HAP-1 (cell line): Measurements from ENCODE around the gene RAB11FIP4.

Experiments used
- DNase-seq, 2 experiments: peaks; one replicate each; pipeline ENCODE4 v3.0.0-alpha.2; 2016 to 2020; ENCODE audit warnings: low spot score in 2 of 2
- H3K27me3 ChIP-seq: fragments of 250-450 bp; sonication (Bioruptor Pico); 2 replicates; pipeline ENCODE4 v1.5.1; 2020; ENCODE audit warnings: low read depth, mild to moderate bottlenecking, moderate library complexity
- H3K36me3 ChIP-seq: fragments of 250-450 bp; sonication (Bioruptor Pico); replicated peaks from 2 replicates; pipeline ENCODE4 v1.5.1; 2020; ENCODE audit warnings: mild to moderate bottlenecking
- H3K4me1 ChIP-seq: fragments of 250-450 bp; sonication (Bioruptor Pico); 2 replicates; pipeline ENCODE4 v1.5.1; 2020; ENCODE audit warnings: mild to moderate bottlenecking
- H3K4me3 ChIP-seq: fragments of 250-450 bp; sonication (Bioruptor Pico); 2 replicates; pipeline ENCODE4 v1.5.1; 2020; ENCODE audit warnings: mild to moderate bottlenecking, moderate library complexity
- H3K9me3 ChIP-seq: fragments of 250-450 bp; sonication (Bioruptor Pico); 2 replicates; pipeline ENCODE4 v1.5.1; 2020; ENCODE audit warnings: mild to moderate bottlenecking, moderate library complexity
- in situ Hi-C: fragments of 300-500 bp; cut with MboI; formaldehyde crosslinking; loops from 3 replicates; pipeline ENCODE4 v1.14.3; 2020; ENCODE audit warnings: low sequenced_read_pairs, inconsistent platforms, mixed read lengths

The RAB11FIP4 gene

GRCh38 chr17:31497431-31497830, 106.0 kb downstream of the RAB11FIP4 start:
- H3K9me3 ChIP-seq = no peaks in the 10 kb centered on the region
- in situ Hi-C loops = no loop called here
- no peaks in the 10 kb centered on the region for H3K4me1 ChIP-seq
- H3K4me3 ChIP-seq = no peak overlapping the region
- no peak for DNase-seq
- H3K27me3 ChIP-seq = no peaks in the 10 kb centered on the region
- H3K36me3 ChIP-seq = no peaks in the 10 kb centered on the region

- H3K4me3 ChIP-seq = no peak overlapping the region
- in situ Hi-C loops = no loop called here
- DNase-seq = no peak
These were observed 106.7 kb downstream of the RAB11FIP4 start for GRCh38 chr17:31497994-31498826.

GRCh38 chr17:31499771-31500554, 108.5 kb downstream of the RAB11FIP4 start:
- no peaks in the 10 kb centered on the region for H3K9me3 ChIP-seq
- no peaks in the 10 kb centered on the region for H3K27me3 ChIP-seq
- H3K4me3 ChIP-seq = no peak overlapping the region
- no peaks in the 10 kb centered on the region for H3K36me3 ChIP-seq
- in situ Hi-C loops = no loop called here
- no peak for DNase-seq
- no peaks in the 10 kb centered on the region for H3K4me1 ChIP-seq

More at GRCh38 chr17:31497994-31498826, 106.7 kb downstream of the RAB11FIP4 start:
- no peaks in the 10 kb centered on the region for H3K36me3 ChIP-seq
- H3K27me3 ChIP-seq = no peaks in the 10 kb centered on the region
- no peaks in the 10 kb centered on the region for H3K9me3 ChIP-seq
- H3K4me1 ChIP-seq = no peaks in the 10 kb centered on the region

GRCh38 chr17:31506517-31506916, 115.0 kb downstream of the RAB11FIP4 start:
- Histone ChIP-seq H3K4me1 (no peaks in the 10 kb centered on the region), H3K9me3 (no peaks in the 10 kb centered on the region), H3K4me3 (no peak overlapping the region), H3K36me3 (no peaks in the 10 kb centered on the region), H3K27me3 (no peaks in the 10 kb centered on the region)
- DNase-seq = no peak
- in situ Hi-C loops = no loop called here

GRCh38 chr17:31508288-31509094, 117.0 kb downstream of the RAB11FIP4 start:
- Histone ChIP-seq H3K27me3 (no peaks in the 10 kb centered on the region), H3K4me1 (no peaks in the 10 kb centered on the region), H3K36me3 (no peaks in the 10 kb centered on the region), H3K9me3 (no peaks in the 10 kb centered on the region), H3K4me3 (no peak overlapping the region)
- DNase-seq = no peak
- in situ Hi-C loops = no loop called here

GRCh38 chr17:31509095-31509804, 117.8 kb downstream of the RAB11FIP4 start:
- no peaks in the 10 kb centered on the region for H3K9me3 ChIP-seq
- DNase-seq = no peak
- H3K27me3 ChIP-seq = no peaks in the 10 kb centered on the region
- H3K36me3 ChIP-seq = no peaks in the 10 kb centered on the region
- in situ Hi-C loops = no loop called here
- H3K4me3 ChIP-seq = no peak overlapping the region
- no peaks in the 10 kb centered on the region for H3K4me1 ChIP-seq

GRCh38 chr17:31509805-31510177, 118.3 kb downstream of the RAB11FIP4 start:
- Histone ChIP-seq H3K4me3 (no peak overlapping the region), H3K4me1 (no peaks in the 10 kb centered on the region), H3K27me3 (no peaks in the 10 kb centered on the region), H3K36me3 (no peaks in the 10 kb centered on the region), H3K9me3 (no peaks in the 10 kb centered on the region)
- in situ Hi-C loops = no loop called here
- no peak for DNase-seq

GRCh38 chr17:31510308-31511194, 119.1 kb downstream of the RAB11FIP4 start:
- no peaks in the 10 kb centered on the region for H3K4me1 ChIP-seq
- H3K27me3 ChIP-seq = no peaks in the 10 kb centered on the region
- in situ Hi-C loops = no loop called here
- no peak overlapping the region for H3K4me3 ChIP-seq
- H3K36me3 ChIP-seq = no peaks in the 10 kb centered on the region
- no peak for DNase-seq
- no peaks in the 10 kb centered on the region for H3K9me3 ChIP-seq

- in situ Hi-C loops = no loop called here
- Histone ChIP-seq H3K36me3 (no peaks in the 10 kb centered on the region), H3K9me3 (no peaks in the 10 kb centered on the region), H3K4me1 (no peaks in the 10 kb centered on the region), H3K27me3 (no peaks in the 10 kb centered on the region), H3K4me3 (no peak overlapping the region)
- no peak for DNase-seq
These were observed 119.7 kb downstream of the RAB11FIP4 start for GRCh38 chr17:31511195-31511578.

- H3K9me3 ChIP-seq = no peaks in the 10 kb centered on the region
These were observed 120.1 kb downstream of the RAB11FIP4 start for GRCh38 chr17:31511580-31511979.

GRCh38 chr17:31512104-31512740, 120.7 kb downstream of the RAB11FIP4 start:
- no peak for DNase-seq
- H3K36me3 ChIP-seq = no peaks in the 10 kb centered on the region
- H3K27me3 ChIP-seq = no peaks in the 10 kb centered on the region
- in situ Hi-C loops = no loop called here
- no peak overlapping the region for H3K4me3 ChIP-seq
- H3K9me3 ChIP-seq = no peaks in the 10 kb centered on the region
- no peaks in the 10 kb centered on the region for H3K4me1 ChIP-seq

More at GRCh38 chr17:31511580-31511979, 120.1 kb downstream of the RAB11FIP4 start:
- DNase-seq = no peak
- H3K4me1 ChIP-seq = no peaks in the 10 kb centered on the region
- H3K36me3 ChIP-seq = no peaks in the 10 kb centered on the region
- H3K27me3 ChIP-seq = no peaks in the 10 kb centered on the region
- H3K4me3 ChIP-seq = no peak overlapping the region
- in situ Hi-C loops = no loop called here

GRCh38 chr17:31512796-31513195, 121.3 kb downstream of the RAB11FIP4 start:
- Histone ChIP-seq H3K27me3 (no peaks in the 10 kb centered on the region), H3K4me3 (no peak overlapping the region), H3K36me3 (no peaks in the 10 kb centered on the region), H3K9me3 (no peaks in the 10 kb centered on the region), H3K4me1 (no peaks in the 10 kb centered on the region)
- in situ Hi-C loops = no loop called here
- no peak for DNase-seq
